GM21367 (cell line): ENCODE data around the gene C1QTNF4.

Source experiments
- ATAC-seq: cut with Tn5 transposase; IDR thresholded peaks from one replicate; pipeline ENCODE4 v1.9.1; 2021; ENCODE audit not compliant: unreplicated experiment

C1QTNF4 gene

DNA sequence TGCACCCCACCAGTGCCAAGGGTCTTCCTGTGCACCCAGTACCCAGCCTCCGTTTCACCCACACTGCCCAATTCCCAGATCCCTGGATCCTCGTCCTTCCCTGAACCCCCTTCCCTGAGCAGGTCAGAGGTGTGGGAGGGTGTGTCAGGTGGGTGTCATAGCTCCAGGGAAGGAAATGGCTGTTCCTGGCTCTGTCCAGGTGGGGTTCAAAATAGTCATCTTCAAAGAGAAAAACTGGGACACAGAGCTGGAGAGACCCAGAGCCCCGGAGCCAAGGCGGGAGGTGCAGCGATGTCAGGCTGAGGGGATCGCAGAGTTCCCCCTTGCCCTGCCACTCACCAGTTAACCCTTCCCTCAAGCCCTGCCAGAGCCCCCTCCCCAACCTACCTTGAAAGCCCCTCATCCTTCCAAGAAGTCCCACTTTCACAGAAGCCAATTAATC lies 698 bp downstream of the C1QTNF4 start:
- ATAC-seq, result no peak

DNA sequence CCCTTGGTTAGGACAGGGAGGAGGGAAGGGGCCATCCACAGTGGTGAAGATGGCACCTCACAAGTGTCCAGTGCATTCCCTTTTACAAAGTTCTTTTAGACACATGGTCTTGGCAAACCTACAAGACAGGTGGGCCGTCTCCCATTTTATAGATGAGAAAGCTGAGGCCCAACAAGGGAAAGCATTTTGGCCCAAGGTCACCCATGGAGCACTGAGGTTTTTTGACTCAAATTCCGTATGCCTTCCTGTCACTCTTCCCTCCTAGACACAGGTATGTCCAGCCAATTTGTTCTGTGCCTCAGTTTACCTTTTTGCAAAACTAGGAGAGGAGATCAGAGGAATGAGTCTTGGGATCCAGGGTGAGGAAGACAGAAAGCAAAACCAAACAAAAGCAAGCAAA lies 1.2 kb downstream of the C1QTNF4 start:
- ATAC-seq, result no peak

DNA sequence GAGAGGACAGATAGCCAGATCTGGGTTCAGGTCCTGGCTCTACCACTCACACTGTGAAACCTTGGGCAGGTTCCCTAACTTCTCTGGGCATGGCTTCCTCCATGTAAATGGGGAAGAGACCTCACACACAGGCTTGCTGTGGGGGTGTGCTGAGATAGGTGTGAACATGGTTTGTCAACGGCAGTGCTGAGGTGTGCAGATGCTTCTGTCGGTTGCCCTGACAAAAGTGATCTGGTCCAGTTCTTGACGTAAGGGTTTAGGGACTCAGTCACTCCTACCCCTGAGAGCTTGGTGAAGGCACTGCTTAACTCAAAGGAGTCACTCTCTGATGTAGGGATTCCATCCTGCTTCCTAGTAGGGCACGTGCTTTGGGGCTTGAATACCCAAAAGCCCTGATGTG lies 2.0 kb downstream of the C1QTNF4 start:
- ATAC-seq, result no peak

DNA sequence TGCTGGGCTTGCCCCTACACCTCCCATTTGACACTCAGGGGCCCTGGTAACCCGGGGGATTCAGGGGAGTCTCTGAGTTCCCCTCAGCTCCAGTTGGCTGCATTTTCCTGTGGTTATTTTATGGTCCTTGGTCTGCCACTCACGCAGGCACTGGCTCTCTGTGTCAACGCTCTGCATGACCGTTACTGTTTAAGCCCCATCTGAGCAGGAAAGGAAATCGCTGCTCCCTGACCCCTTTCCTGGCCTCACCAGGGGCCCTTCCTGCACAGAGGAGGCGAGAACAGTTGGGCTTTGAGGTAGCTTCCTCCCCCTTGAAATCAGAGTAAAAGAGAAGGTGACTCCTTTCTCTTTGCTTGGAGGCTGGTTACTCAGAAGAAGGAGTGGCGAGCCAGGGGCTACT lies 2.4 kb downstream of the C1QTNF4 start:
- no peak for ATAC-seq

- no peak for ATAC-seq
Measured at GRCh38 chr11:47589977-47590861, 4.0 kb downstream of the C1QTNF4 start.

GRCh38 chr11:47589584-47589976 lies 4.6 kb downstream of the C1QTNF4 start:
- no peak for ATAC-seq

DNA sequence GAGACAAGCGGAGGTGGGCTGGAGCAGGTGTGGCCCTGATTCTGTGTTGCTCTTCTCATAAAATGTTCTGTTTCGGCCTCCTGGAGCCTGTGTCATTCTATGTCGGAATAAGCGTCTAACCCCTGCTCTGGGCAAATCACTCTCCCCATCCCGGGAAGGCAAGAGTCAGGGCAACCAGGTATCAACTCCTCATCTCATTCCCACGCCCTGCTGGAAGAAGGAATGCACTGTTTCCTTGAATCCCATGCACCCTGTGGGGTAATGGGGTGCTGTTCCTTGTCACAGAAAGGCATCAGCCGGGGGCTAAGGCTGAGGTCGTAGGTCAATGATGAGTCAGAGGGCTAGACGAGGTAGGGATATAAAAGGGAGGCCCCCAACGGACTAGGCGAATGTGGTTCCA lies 5.1 kb downstream of the C1QTNF4 start:
- no peak for ATAC-seq

GRCh38 chr11:47587723-47588326 lies 6.4 kb downstream of the C1QTNF4 start:
- ATAC-seq, result no peak

GRCh38 chr11:47587039-47587716 lies 7.0 kb downstream of the C1QTNF4 start:
- ATAC-seq, result no peak

GRCh38 chr11:47586098-47586855 lies 7.9 kb downstream of the C1QTNF4 start, which contains the start of gene FAM180B:
Gene FAM180B, plus strand, starts transcription at chr11:47586678. Its CDS starts 91 bp downstream, at chr11:47586769.
- ATAC-seq, result no peak

- ATAC-seq, result no peak
Measured at GRCh38 chr11:47583844-47584243, 10.4 kb downstream of the C1QTNF4 start.

DNA sequence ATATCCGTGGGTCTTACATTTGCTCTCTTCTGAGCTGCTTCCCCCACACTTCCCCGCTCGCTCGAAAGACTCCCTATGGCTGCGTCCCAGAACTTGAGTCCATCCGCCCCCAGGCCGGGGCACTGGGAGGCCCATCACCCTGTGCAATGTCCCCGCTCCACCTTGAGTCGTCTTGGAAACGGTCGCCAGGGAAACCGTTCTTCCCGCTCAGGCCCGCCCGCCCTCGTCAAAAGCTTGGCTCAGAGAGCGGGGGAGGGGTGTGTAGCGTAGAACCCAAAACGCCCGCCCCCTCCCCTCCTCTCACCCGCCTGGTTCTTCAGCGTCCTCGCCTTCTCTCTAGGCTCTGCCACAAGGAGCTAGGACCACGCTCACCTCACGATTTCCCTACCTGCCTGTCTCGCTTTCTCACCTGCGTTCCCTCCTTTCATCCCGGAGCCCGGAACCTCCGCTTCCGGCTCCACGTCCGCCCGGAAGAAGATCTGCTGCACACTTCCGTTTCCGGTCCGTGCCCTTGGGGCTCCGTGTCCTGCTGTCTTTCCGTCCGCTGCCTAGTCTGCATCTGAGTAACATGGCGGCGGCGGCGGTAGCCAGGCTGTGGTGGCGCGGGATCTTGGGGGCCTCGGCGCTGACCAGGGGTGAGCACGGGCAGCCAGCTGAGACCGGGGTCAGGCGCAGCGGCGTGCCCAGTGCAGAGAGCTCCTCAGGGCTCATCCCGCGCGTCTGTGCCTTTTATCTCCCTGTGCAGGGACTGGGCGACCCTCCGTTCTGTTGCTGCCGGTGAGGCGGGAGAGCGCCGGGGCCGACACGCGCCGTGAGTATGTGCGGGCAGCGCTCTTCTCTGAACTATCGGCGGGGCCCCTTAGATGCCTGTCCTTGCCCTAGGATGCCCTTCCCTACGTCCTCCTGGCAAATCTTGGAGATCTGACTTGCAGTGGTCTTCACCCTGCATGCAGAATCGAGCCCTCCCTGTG lies 15.4 kb downstream of the C1QTNF4 start, which contains the start of the genes KBTBD4 and NDUFS3:
Gene KBTBD4, minus strand, starts transcription at position 447 of the 971 bp plus-strand sequence. Its CDS starts 19 bp downstream, at position 428.
Gene NDUFS3, plus strand, starts transcription at position 551 of the 971 bp plus-strand sequence. Its CDS starts 18 bp downstream, at position 569.
- ATAC-seq, result peak; percentile 83

GRCh38 chr11:47577460-47578041 lies 16.7 kb downstream of the C1QTNF4 start:
- ATAC-seq, result no peak

DNA sequence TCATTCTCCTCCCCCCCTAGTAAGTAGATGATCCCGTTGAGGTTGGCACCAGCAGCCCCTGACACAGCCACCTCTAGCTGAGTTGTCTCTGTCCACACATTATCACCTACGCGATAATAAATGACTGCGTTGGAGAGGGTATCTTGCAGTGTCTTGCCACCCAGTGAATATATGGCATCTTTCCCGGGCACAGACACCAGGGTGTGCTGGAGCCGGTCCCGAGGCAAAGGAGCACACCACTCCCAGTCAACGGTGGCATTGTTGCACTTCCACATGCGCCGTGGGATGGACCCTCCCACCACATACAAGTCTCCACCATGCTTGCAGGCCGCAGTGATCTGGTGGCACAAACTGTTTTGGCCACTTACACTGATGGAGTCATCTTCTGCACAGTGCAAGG lies 20.9 kb downstream of the C1QTNF4 start:
- no peak for ATAC-seq

- ATAC-seq, result no peak
Measured at GRCh38 chr11:47572715-47573255, 21.4 kb downstream of the C1QTNF4 start.

- no peak for ATAC-seq
Measured at GRCh38 chr11:47571895-47572294, 22.3 kb downstream of the C1QTNF4 start.

GRCh38 chr11:47571357-47571729 lies 22.9 kb downstream of the C1QTNF4 start:
- no peak for ATAC-seq

DNA sequence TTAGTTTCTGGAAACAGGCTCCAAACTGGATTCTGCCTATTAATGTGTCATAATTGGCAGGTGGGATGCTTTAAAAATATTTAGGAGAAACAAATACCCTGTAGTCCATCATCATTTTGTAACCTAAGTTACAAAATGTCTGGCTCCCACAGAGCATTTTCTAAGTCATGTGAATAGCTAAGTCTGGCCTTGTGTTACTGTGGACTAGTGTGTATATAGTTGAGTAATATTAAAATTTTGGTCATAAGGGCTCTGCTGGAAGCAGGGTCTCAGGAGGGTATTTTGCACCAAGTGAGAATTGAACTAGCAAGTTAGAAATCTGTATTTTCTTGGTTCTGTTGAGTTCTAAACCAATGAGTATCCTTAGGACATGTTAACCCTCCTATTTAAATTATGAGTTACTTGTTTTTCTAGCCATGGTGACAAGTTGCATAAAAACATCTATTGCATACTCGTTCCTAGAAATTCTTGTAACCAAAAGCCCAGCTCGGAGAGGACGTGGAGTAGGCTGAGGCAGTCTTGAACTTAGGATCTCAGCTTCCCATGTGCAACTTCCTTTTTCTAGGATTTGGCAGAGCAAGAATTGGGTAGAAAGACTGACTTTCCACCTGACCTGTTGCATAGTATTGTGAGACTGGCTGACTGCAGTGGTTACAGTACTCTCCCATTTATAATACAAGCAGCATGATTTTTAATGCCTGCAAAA lies 23.4 kb downstream of the C1QTNF4 start:
- ATAC-seq, result no peak
